SHP77 (cell line): ENCODE data around the gene PEX1.
"Not testable (repeated sequence)": the region's sequence is repeated elsewhere in the genome, so short reads cannot be mapped to it uniquely, and the experiment has no call there.

Experiments
- DNase-seq, 2 experiments: peaks; one replicate each; lab custom pipeline; 2025; lab: John Stamatoyannopoulos, UW

The PEX1 gene

DNA sequence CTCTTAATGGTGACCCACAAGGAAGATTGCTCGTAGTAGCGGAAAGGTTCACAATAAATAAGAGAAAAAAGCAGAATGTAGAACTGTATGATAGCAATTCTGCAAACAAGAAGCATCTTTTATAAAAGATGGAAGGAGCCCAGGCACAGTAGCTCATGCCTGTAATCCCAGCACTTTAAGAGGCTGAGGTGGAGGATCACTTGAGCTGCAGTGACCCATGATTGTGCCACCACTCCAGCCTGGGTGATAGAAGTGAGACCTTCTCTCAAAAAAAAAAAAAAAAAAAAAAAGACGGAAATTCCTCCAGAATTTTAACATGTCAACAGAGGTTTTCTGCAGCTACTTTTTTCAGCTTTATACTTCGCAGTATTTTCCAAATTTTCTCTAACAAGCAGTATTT lies 67.8 kb downstream of the PEX1 start:
- no peak for DNase-seq

DNA sequence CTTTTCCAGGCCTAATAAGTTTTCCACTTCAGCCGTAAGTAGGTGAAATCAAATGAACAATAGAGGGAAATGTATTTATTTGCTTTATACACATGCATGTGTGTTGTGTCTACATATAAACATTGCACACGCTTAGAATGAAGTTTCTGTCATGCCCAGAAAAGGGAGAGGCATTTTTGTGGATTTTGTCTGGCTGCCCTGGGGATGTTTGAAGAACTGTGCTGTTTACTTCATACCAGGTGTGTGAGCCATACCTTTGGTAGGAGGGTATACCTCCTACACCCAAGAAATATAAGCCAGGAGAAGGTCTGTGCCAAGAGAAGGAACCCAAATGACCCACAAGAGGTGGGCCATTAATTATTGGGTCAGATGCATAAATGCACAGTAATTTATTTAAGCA lies 68.2 kb downstream of the PEX1 start:
- DNase-seq = no peak

- DNase-seq = no peak
These were observed 72.1 kb downstream of the PEX1 start for GRCh38 chr7:92456236-92456635.

DNA sequence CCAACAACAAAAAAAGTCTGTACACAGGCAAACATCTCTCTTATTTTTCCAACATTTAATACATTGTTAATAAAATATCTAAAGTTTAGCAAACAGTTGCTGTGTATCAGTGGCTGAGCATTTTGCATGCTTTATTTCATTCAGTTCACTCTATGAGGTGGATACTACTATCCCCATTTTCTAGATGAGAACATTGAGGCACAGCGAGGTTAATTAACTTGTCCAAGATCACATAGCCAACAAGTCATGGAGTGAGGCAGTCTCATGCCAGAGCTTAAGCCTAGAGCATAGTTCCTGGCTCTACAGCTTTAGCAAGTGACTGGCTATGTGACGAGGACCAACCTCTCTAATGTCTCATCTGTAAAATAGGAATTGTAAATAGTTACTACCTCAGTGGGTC lies 76.7 kb downstream of the PEX1 start:
- DNase-seq = no peak

- DNase-seq = peak in 1 of 2 experiments; percentile 59
These were observed 80.0 kb downstream of the PEX1 start for GRCh38 chr7:92448205-92448747.

GRCh38 chr7:92447345-92448204 lies 80.7 kb downstream of the PEX1 start, which contains the start of gene GATAD1:
GATAD1 (plus strand) TSS chr7:92447482; CDS start chr7:92447730, 248 bp downstream.
- DNase-seq = peak; percentile 88 to 89

- no peak for DNase-seq
These were observed 81.4 kb downstream of the PEX1 start for GRCh38 chr7:92446869-92447344.

DNA sequence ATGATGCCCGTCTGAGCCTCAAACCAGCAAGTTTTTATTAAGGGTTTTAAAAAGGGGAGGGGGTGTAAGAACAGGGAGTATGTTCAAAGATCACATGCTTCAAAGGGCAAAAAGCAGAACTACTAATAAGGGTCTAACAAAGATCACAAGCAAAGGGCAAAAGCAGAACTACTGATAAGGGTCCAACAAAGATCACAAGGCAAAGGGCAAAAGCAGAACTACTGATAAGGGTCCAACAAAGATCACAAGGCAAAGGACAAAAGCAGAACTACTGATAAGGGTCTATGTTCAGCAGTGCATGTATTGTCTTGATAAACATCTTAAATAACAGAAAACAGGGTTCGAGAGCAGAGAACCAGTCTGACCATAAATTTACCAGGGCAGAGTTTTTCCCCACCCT lies 85.6 kb downstream of the PEX1 start:
- not testable (repeated sequence) for DNase-seq

DNA sequence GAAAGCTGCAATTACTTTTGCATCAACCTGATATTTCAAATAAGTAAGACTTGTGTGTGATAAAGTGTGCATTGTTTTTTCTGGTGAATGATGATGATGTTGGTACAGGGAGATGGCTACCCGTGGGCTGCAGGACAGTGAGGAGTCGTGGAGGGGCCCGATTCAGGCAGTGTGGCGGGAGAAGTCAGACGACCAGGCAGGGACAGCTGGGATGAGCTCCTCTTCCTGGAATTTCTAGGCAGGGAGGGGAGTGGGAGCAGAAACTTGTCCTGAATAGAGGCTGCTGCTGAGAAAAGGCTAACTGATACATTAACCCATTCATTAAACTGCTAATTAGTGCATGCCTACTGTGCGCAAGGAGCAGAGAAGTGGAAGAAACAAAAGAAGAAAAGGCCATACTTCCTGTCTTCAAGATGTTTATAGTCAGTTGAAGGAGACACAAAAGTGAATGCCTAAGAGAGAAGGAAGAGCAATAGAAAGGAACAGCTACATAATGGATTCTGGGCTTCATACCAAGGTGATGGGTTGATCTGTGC lies 90.3 kb downstream of the PEX1 start:
- DNase-seq = no peak
